GM23338 (cell line): ENCODE results near the gene KMT2C. TPM values are rescaled to one million over a fixed set of nuclear protein-coding genes. Genes with fewer than 3 reads are reported as not detected.

ENCODE experiments used
- ATAC-seq: fragments of 200-7000 bp; cut with Tn5 transposase; 3 replicates; pipeline ENCODE4 v1.9.1; 2020
- DNase-seq: peaks from one replicate; pipeline ENCODE4 v3.0.0-alpha.2; 2015; ENCODE audit warnings: low spot score
- H2AFZ ChIP-seq: fragments of 200-600 bp; sonication (generic); 2 replicates; pipeline ENCODE4 v1.8.0; 2016; ENCODE audit warnings: antibody characterized with exemption, mild to moderate bottlenecking, moderate library complexity
- H3F3A ChIP-seq: fragments of 200-600 bp; sonication (generic); replicated peaks from 2 replicates; pipeline ENCODE4 v1.8.0; 2017; ENCODE audit warnings: antibody characterized with exemption, mixed run types, low read depth
- H3K27ac ChIP-seq: fragments of 200-600 bp; sonication (generic); 2 replicates; pipeline ENCODE4 v1.6.1; 2016; ENCODE audit warnings: low read depth
- H3K27me3 ChIP-seq: fragments of 200-600 bp; sonication (generic); 2 replicates; pipeline ENCODE4 v1.8.0; 2016; ENCODE audit warnings: mild to moderate bottlenecking, mixed run types, moderate library complexity; ENCODE audit not compliant: insufficient read depth
- H3K36me3 ChIP-seq: fragments of 200-600 bp; sonication (generic); 2 replicates; pipeline ENCODE4 v1.8.0; 2016; ENCODE audit warnings: mild to moderate bottlenecking; ENCODE audit not compliant: insufficient read depth
- H3K4me1 ChIP-seq: fragments of 200-600 bp; sonication (generic); 2 replicates; pipeline ENCODE4 v1.8.0; 2016; ENCODE audit warnings: mild to moderate bottlenecking, moderate library complexity; ENCODE audit not compliant: insufficient read depth
- H3K4me2 ChIP-seq: fragments of 200-600 bp; sonication (generic); 2 replicates; pipeline ENCODE4 v1.7.1; 2017; ENCODE audit warnings: mixed run types
- H3K4me3 ChIP-seq: fragments of 200-600 bp; sonication (generic); 2 replicates; pipeline ENCODE4 v1.6.1; 2016; ENCODE audit warnings: mixed run types
- H3K79me2 ChIP-seq: fragments of 200-600 bp; sonication (generic); replicated peaks from 2 replicates; pipeline ENCODE4 v1.8.0; 2017; ENCODE audit warnings: mild to moderate bottlenecking; ENCODE audit not compliant: insufficient read depth
- H3K9me2 ChIP-seq: fragments of 200-600 bp; sonication (generic); 2 replicates; pipeline ENCODE4 v1.8.0; 2017; ENCODE audit not compliant: insufficient read depth
- H4K20me1 ChIP-seq: fragments of 200-600 bp; sonication (generic); replicated peaks from 2 replicates; pipeline ENCODE4 v1.8.0; 2017; ENCODE audit warnings: mild to moderate bottlenecking; ENCODE audit not compliant: insufficient read depth
- H3K27ac Mint-ChIP-seq: 2 replicates; pipeline ENCODE4 v1.8.0; 2020; ENCODE audit warnings: inconsistent platforms, mild to moderate bottlenecking, moderate library complexity, mixed read lengths
- H3K27me3 Mint-ChIP-seq: 3 replicates; pipeline ENCODE4 v1.8.0; 2022; ENCODE audit warnings: low read depth, mild to moderate bottlenecking, moderate library complexity, mixed read lengths, inconsistent platforms; ENCODE audit not compliant: insufficient read depth, poor library complexity
- H3K36me3 Mint-ChIP-seq: 3 replicates; pipeline ENCODE4 v1.8.0; 2021; ENCODE audit warnings: low read depth, mild to moderate bottlenecking, inconsistent platforms, moderate library complexity, mixed read lengths
- H3K4me1 Mint-ChIP-seq: 3 replicates; pipeline ENCODE4 v1.8.0; 2020; ENCODE audit warnings: mild to moderate bottlenecking, inconsistent platforms, mixed read lengths
- H3K4me3 Mint-ChIP-seq: 3 replicates; pipeline ENCODE4 v1.8.0; 2021; ENCODE audit warnings: moderate library complexity, mild to moderate bottlenecking, inconsistent platforms, mixed read lengths
- H3K9me3 Mint-ChIP-seq: 3 replicates; pipeline ENCODE4 v1.8.0; 2020; ENCODE audit warnings: moderate library complexity, mild to moderate bottlenecking, inconsistent platforms, mixed read lengths
- CREB1 ChIP-seq: fragments of 250-450 bp; sonication (Bioruptor Pico); IDR thresholded peaks from 2 replicates; pipeline ENCODE4 v1.5.0; 2020; ENCODE audit warnings: low read depth, mild to moderate bottlenecking, moderate library complexity
- EZH2 ChIP-seq: fragments of 200-600 bp; sonication (generic); IDR thresholded peaks from one replicate; pipeline ENCODE4 v1.8.0; 2017; ENCODE audit warnings: antibody characterized with exemption, mild to moderate bottlenecking, low read depth; ENCODE audit not compliant: unreplicated experiment
- EZH2phosphoT487 ChIP-seq: fragments of 200-600 bp; sonication (generic); IDR thresholded peaks from one replicate; pipeline ENCODE4 v1.8.1; 2018; ENCODE audit warnings: antibody characterized with exemption; ENCODE audit not compliant: unreplicated experiment
- JUNB ChIP-seq: IDR thresholded peaks from one replicate; pipeline ENCODE4 v1.6.1; 2016; ENCODE audit warnings: antibody characterized with exemption; ENCODE audit not compliant: unreplicated experiment
- NANOG ChIP-seq: IDR thresholded peaks from 2 replicates; pipeline ENCODE4 v1.6.1; 2016; ENCODE audit warnings: antibody characterized with exemption, borderline replicate concordance
- POLR2AphosphoS5 ChIP-seq: IDR thresholded peaks from 2 replicates; pipeline ENCODE4 v1.6.1; 2016; ENCODE audit warnings: antibody characterized with exemption, low read depth
- STAT1 ChIP-seq: IDR thresholded peaks from one replicate; pipeline ENCODE4 v1.6.1; 2016; ENCODE audit warnings: antibody characterized with exemption; ENCODE audit not compliant: unreplicated experiment
- ZNF114 ChIP-seq: fragments of 250-450 bp; sonication (Bioruptor Pico); IDR thresholded peaks from 2 replicates; pipeline ENCODE4 v1.5.0; 2020; ENCODE audit warnings: mild to moderate bottlenecking, moderate library complexity
- ZNF331 ChIP-seq: fragments of 250-450 bp; sonication (Bioruptor Pico); IDR thresholded peaks from 2 replicates; pipeline ENCODE4 v1.5.0; 2020; ENCODE audit warnings: low read depth, mild to moderate bottlenecking, moderate library complexity
- polyA plus RNA-seq: library from polyadenylated mRNA; unstranded; fragments of >200 nt; fragmentation: Nextera tagmentation; extraction: Ambion mirVana; gene quantifications from 2 replicates; pipeline ENCODE4 v1.2.1, GENCODE V29; 2016
- total RNA-seq: library from RNA; depleted of rRNA; stranded (reverse); fragments of >200 nt; shearing (Covaris generic); gene quantifications from 2 replicates; pipeline ENCODE4 v1.2.3, GENCODE V29; 2014
- TF ChIP-seq, protein P1 (sequence below): IDR thresholded peaks from one replicate; pipeline ENCODE4 v1.6.1; 2018; ENCODE audit warnings: antibody characterized with exemption; ENCODE audit not compliant: unreplicated experiment
- TF ChIP-seq, protein P2 (sequence below): IDR thresholded peaks from 2 replicates; pipeline ENCODE4 v1.6.1; 2016; ENCODE audit warnings: antibody characterized with exemption
- TF ChIP-seq, protein P3 (sequence below), 2 experiments: fragments of 200-600 bp in 1 of 2; sonication (generic) in 1 of 2; conservative IDR thresholded peaks; 2 replicates each; pipeline versions ENCODE4 v1.5.1 to v1.6.1; 2016 to 2017; ENCODE audit warnings: antibody characterized with exemption in 2 of 2, low read depth in 2 of 2, mild to moderate bottlenecking in 2 of 2, moderate library complexity in 1 of 2

Gene KMT2C
- total and polyA plus RNA-seq, 2 experiments from 2014 or later = 11.4 to 39.0 TPM

DNA sequence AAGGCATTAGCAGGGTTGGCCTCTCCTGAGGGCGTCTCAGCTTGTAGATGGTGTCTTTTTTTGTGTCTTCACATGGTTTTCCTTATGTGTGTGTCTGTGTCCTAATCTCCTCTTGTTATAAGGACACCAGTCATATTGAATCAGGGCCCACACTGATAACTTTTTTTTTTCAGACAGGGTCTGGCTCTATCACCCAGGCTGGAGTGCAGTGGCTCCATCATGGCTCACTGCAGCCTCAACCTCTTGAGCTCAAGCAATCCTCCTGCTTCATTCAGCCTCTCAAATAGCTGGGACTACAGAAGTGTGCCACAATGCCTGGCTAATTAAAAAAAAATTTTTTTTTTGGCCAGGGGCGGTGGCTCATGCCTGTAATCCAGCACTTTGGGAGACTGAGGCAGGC, 41.3 kb upstream of the KMT2C start:
- Histone ChIP-seq H3K9me2 (no peaks in the 10 kb centered on the region), H3K27ac (no peak overlapping the region), H2AFZ (peak overlapping the region; percentile 48; the same call in 1 of the 2 replicates), H3K4me3 (no peak overlapping the region), H3K79me2 (no peaks in the 10 kb centered on the region), H3K4me1 (no peaks in the 10 kb centered on the region), H4K20me1 (no peaks in the 10 kb centered on the region), H3K4me2 (no peak overlapping the region), H3K36me3 (no peaks in the 10 kb centered on the region), H3F3A (no peaks in the 10 kb centered on the region), H3K27me3 (no peaks in the 10 kb centered on the region)
- no peak for ATAC-seq
- no peak overlapping the region for H3K27ac Mint-ChIP-seq
- TF ChIP-seq NANOG (no peak), CREB1 (CRISPR knock-in tag) (no peak), EZH2 (no peak), STAT1 (no peak), POLR2AphosphoS5 (no peak), ZNF114 (no peak), ZNF331 (CRISPR knock-in tag) (no peak)
- TF ChIP-seq, protein P1, sequence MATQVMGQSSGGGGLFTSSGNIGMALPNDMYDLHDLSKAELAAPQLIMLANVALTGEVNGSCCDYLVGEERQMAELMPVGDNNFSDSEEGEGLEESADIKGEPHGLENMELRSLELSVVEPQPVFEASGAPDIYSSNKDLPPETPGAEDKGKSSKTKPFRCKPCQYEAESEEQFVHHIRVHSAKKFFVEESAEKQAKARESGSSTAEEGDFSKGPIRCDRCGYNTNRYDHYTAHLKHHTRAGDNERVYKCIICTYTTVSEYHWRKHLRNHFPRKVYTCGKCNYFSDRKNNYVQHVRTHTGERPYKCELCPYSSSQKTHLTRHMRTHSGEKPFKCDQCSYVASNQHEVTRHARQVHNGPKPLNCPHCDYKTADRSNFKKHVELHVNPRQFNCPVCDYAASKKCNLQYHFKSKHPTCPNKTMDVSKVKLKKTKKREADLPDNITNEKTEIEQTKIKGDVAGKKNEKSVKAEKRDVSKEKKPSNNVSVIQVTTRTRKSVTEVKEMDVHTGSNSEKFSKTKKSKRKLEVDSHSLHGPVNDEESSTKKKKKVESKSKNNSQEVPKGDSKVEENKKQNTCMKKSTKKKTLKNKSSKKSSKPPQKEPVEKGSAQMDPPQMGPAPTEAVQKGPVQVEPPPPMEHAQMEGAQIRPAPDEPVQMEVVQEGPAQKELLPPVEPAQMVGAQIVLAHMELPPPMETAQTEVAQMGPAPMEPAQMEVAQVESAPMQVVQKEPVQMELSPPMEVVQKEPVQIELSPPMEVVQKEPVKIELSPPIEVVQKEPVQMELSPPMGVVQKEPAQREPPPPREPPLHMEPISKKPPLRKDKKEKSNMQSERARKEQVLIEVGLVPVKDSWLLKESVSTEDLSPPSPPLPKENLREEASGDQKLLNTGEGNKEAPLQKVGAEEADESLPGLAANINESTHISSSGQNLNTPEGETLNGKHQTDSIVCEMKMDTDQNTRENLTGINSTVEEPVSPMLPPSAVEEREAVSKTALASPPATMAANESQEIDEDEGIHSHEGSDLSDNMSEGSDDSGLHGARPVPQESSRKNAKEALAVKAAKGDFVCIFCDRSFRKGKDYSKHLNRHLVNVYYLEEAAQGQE = no peak
- H3K36me3 Mint-ChIP-seq = peaks cover 5% of the 10 kb centered on the region; the same call in 2 of the 3 replicates
- no peaks in the 10 kb centered on the region for H3K4me1 Mint-ChIP-seq
- peaks cover 5% of the 10 kb centered on the region for H3K9me3 Mint-ChIP-seq
- H3K27me3 Mint-ChIP-seq = peaks cover 2% of the 10 kb centered on the region
- DNase-seq = no peak
- no peak overlapping the region for H3K4me3 Mint-ChIP-seq

DNA sequence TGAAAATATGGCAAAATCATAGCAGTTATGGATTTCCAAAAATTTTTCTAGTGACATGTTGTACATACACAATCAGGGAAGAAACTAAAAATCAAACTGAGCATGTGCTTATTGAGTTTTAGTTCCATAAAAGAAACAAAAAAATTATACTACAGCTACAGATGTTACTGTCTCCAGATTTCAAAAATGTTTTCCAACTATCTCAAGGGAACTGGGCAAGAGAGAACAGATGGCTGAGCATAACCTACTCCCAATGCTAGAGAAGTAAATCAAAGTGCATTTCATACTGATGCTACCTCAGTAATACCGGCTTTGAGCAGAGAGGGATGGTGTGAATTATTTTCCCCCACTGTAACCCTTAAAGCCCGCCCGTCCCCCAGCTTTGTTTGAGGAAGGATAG, 40.7 kb upstream of the KMT2C start:
- H3K4me3 Mint-ChIP-seq = no peak overlapping the region
- H3K9me3 Mint-ChIP-seq = peaks cover 11% of the 10 kb centered on the region
- Histone ChIP-seq H3K4me2 (no peak overlapping the region), H3F3A (no peaks in the 10 kb centered on the region), H3K4me1 (no peaks in the 10 kb centered on the region), H3K79me2 (no peaks in the 10 kb centered on the region), H3K27ac (no peak overlapping the region), H3K27me3 (no peaks in the 10 kb centered on the region), H3K36me3 (no peaks in the 10 kb centered on the region), H3K9me2 (no peaks in the 10 kb centered on the region), H4K20me1 (no peaks in the 10 kb centered on the region), H3K4me3 (no peak overlapping the region), H2AFZ (peak overlapping the region; percentile 48)
- H3K27ac Mint-ChIP-seq = no peak overlapping the region
- H3K4me1 Mint-ChIP-seq = no peaks in the 10 kb centered on the region
- H3K27me3 Mint-ChIP-seq = peaks cover 2% of the 10 kb centered on the region
- ATAC-seq = no peak
- peaks cover 6% of the 10 kb centered on the region; the same call in 2 of the 3 replicates for H3K36me3 Mint-ChIP-seq
- no peak for DNase-seq
- TF ChIP-seq NANOG = no peak
- no peak for TF ChIP-seq EZH2
- TF ChIP-seq ZNF114 = no peak
- TF ChIP-seq STAT1 = no peak
- TF ChIP-seq, protein P2, sequence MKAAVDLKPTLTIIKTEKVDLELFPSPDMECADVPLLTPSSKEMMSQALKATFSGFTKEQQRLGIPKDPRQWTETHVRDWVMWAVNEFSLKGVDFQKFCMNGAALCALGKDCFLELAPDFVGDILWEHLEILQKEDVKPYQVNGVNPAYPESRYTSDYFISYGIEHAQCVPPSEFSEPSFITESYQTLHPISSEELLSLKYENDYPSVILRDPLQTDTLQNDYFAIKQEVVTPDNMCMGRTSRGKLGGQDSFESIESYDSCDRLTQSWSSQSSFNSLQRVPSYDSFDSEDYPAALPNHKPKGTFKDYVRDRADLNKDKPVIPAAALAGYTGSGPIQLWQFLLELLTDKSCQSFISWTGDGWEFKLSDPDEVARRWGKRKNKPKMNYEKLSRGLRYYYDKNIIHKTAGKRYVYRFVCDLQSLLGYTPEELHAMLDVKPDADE = no peak
- TF ChIP-seq POLR2AphosphoS5 = no peak
- no peak for TF ChIP-seq EZH2phosphoT487
- TF ChIP-seq, protein P3, sequence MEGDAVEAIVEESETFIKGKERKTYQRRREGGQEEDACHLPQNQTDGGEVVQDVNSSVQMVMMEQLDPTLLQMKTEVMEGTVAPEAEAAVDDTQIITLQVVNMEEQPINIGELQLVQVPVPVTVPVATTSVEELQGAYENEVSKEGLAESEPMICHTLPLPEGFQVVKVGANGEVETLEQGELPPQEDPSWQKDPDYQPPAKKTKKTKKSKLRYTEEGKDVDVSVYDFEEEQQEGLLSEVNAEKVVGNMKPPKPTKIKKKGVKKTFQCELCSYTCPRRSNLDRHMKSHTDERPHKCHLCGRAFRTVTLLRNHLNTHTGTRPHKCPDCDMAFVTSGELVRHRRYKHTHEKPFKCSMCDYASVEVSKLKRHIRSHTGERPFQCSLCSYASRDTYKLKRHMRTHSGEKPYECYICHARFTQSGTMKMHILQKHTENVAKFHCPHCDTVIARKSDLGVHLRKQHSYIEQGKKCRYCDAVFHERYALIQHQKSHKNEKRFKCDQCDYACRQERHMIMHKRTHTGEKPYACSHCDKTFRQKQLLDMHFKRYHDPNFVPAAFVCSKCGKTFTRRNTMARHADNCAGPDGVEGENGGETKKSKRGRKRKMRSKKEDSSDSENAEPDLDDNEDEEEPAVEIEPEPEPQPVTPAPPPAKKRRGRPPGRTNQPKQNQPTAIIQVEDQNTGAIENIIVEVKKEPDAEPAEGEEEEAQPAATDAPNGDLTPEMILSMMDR (conservative IDR thresholded peaks at IDR 0.05; ENCODE audit: low read depth in 2 of 2) = no peak
- TF ChIP-seq, protein P1 = no peak
- TF ChIP-seq ZNF331 (CRISPR knock-in tag) = no peak
- TF ChIP-seq JUNB = no peak
- no peak for TF ChIP-seq CREB1 (CRISPR knock-in tag)
